ENCODE data around the gene ARHGAP12.

- TF ChIP-seq EZH2 (IDR thresholded peaks at IDR 0.05) (no peak), POLR2AphosphoS5 (IDR thresholded peaks at IDR 0.05; ENCODE audit: borderline replicate concordance, low read depth, low read length) (no peak)
Measured at GRCh38 chr10:31902625-31903024, 26.0 kb downstream of the ARHGAP12 start.
